K562 (cell line): ENCODE results near the gene PCDH1. TPM values are rescaled to one million over a fixed set of nuclear protein-coding genes. Genes with fewer than 3 reads are reported as not detected.

ENCODE experiments used
- ATAC-seq: fragments of 200-7000 bp; cut with Tn5 transposase; 3 replicates; pipeline ENCODE4 v1.9.1; 2020; ENCODE audit warnings: moderate library complexity
- BruUV-seq: library from RNA; stranded (reverse); fragments of 400-500 nt; replicated peaks from 2 replicates; lab custom pipeline; 2021; lab: Mats Ljungman, UMichigan
- CTCF ChIA-PET: fragments of 300-600 bp; formaldehyde crosslinking; extraction: SDS; loops from one replicate; lab custom pipeline; 2021; ENCODE audit warnings: low intra/inter-chr PET ratio; lab: Yijun Ruan, JAX
- POLR2A ChIA-PET: fragments of 300-600, 350-650 bp; sonication (Branson Sonifier 250); formaldehyde crosslinking; extraction: SDS; loops from one replicate; lab custom pipeline; 2021; ENCODE audit warnings: antibody characterized with exemption, inconsistent platforms; lab: Yijun Ruan, JAX
- DNase-seq, 4 experiments: peaks; one replicate each; pipeline versions ENCODE4 v3.0.0 to v3.0.0-alpha.2; 2011 to 2018; ENCODE audit warnings: low spot score in 3 of 4, mixed read lengths in 3 of 4; ENCODE audit errors: extremely low read depth in 1 of 4
- FAIRE-seq: peaks from 2 replicates; lab custom pipeline; 2011; peaks lifted over from hg19 to GRCh38; lab: Jason Lieb, UNC
- H2AFZ ChIP-seq: 2 replicates; pipeline ENCODE4 v1.6.0; 2011; ENCODE audit warnings: low read depth, low read length, control low read depth, inconsistent platforms
- H3K27ac ChIP-seq: fragments of 200-600 bp; 3 replicates; pipeline ENCODE4 v1.8.0; 2011; ENCODE audit warnings: low read depth, mild to moderate bottlenecking, control low read depth, inconsistent platforms, low read length, moderate library complexity, mixed read lengths; ENCODE audit errors: extremely low read depth
- H3K27me3 ChIP-seq, 2 experiments: fragments of 300-600 bp in 1 of 2; 2 replicates in 1 of 2; 3 replicates in 1 of 2; pipeline versions ENCODE4 v1.6.0 to v1.8.0; 2011; ENCODE audit warnings: inconsistent platforms in 2 of 2, low read length in 2 of 2, mild to moderate bottlenecking in 1 of 2, mixed read lengths in 1 of 2, moderate library complexity in 1 of 2; ENCODE audit not compliant: control insufficient read depth in 2 of 2, insufficient read depth in 2 of 2
- H3K36me3 ChIP-seq: fragments of 300-600 bp; 3 replicates; pipeline ENCODE4 v1.8.0; 2011; ENCODE audit warnings: mild to moderate bottlenecking, low read length, inconsistent platforms; ENCODE audit not compliant: control insufficient read depth, insufficient read depth
- H3K4me1 ChIP-seq, 2 experiments: fragments of 200-600 bp in 1 of 2; replicated peaks in 1 of 2; 2 replicates in 1 of 2; 3 replicates in 1 of 2; pipeline versions ENCODE4 v1.5.1 to v1.8.0; 2011; ENCODE audit warnings: inconsistent platforms in 2 of 2, low read length in 2 of 2, mild to moderate bottlenecking in 1 of 2, mixed read lengths in 1 of 2, moderate library complexity in 1 of 2; ENCODE audit not compliant: control insufficient read depth in 2 of 2, insufficient read depth in 2 of 2
- H3K4me2 ChIP-seq: 2 replicates; pipeline ENCODE4 v1.6.1; 2011; ENCODE audit warnings: low read length, control low read depth, inconsistent platforms, mixed read lengths; ENCODE audit not compliant: insufficient read depth
- H3K4me3 ChIP-seq: fragments of 200-600 bp; sonication (generic), shearing (Covaris generic); 2 replicates; pipeline ENCODE4 v1.5.1; 2016; ENCODE audit warnings: control low read depth, inconsistent platforms
- H3K79me2 ChIP-seq: fragments of 200-600 bp; 3 replicates; pipeline ENCODE4 v1.8.0; 2011; ENCODE audit warnings: low read length, inconsistent platforms; ENCODE audit not compliant: control insufficient read depth, insufficient read depth
- H3K9ac ChIP-seq, 2 experiments: 2 replicates each; pipeline versions ENCODE4 v1.6.0 to v1.6.1; 2011; ENCODE audit warnings: low read depth in 2 of 2, low read length in 2 of 2, control low read depth in 1 of 2, inconsistent platforms in 1 of 2, mild to moderate bottlenecking in 1 of 2, mixed read lengths in 1 of 2; ENCODE audit not compliant: insufficient read depth in 1 of 2
- H3K9me1 ChIP-seq: one replicate; pipeline ENCODE4 v1.6.0; 2011; ENCODE audit warnings: inconsistent platforms, mild to moderate bottlenecking, low read length, moderate library complexity; ENCODE audit not compliant: control insufficient read depth, insufficient read depth
- H3K9me3 ChIP-seq: replicated peaks from 2 replicates; pipeline ENCODE4 v1.5.1; 2011; ENCODE audit warnings: low read depth, low read length, inconsistent platforms; ENCODE audit not compliant: control insufficient read depth, insufficient read depth
- H4K20me1 ChIP-seq: replicated peaks from 2 replicates; pipeline ENCODE4 v1.6.1; 2011; ENCODE audit warnings: low read length, inconsistent platforms, mixed read lengths; ENCODE audit not compliant: control insufficient read depth, insufficient read depth
- ARID1B ChIP-seq: fragments of 450-650 bp; IDR thresholded peaks from 2 replicates; pipeline ENCODE4 v1.6.1; 2016; ENCODE audit warnings: antibody characterized with exemption, mild to moderate bottlenecking, inconsistent platforms
- C11orf30 ChIP-seq: fragments of 450-650 bp; IDR thresholded peaks from 2 replicates; pipeline ENCODE4 v1.6.1; 2016; ENCODE audit warnings: low read depth, mild to moderate bottlenecking
- CBFA2T2 ChIP-seq: fragments of 450-650 bp; conservative IDR thresholded peaks from 2 replicates; pipeline ENCODE4 v1.6.1; 2017; ENCODE audit warnings: mild to moderate bottlenecking
- CBFA2T3 ChIP-seq: fragments of 450-650 bp; IDR thresholded peaks from 2 replicates; pipeline ENCODE4 v1.6.1; 2017
- EP300 ChIP-seq: IDR thresholded peaks from 2 replicates; pipeline ENCODE4 v1.6.1; 2012; ENCODE audit warnings: low read length, improper control_type of control experiment
- IRF2 ChIP-seq: sonication (generic); formaldehyde crosslinking; IDR thresholded peaks from 2 replicates; pipeline ENCODE4 v1.8.1; 2022; ENCODE audit warnings: mild to moderate bottlenecking, missing genetic modification reagents
- MAFF ChIP-seq: IDR thresholded peaks from 2 replicates; pipeline ENCODE4 v1.6.1; 2012; ENCODE audit warnings: low read length, improper control_type of control experiment
- MAFK ChIP-seq: IDR thresholded peaks from 2 replicates; pipeline ENCODE4 v1.6.1; 2011; ENCODE audit warnings: low read length, improper control_type of control experiment
- MCM5 ChIP-seq: fragments of 450-650 bp; IDR thresholded peaks from 2 replicates; pipeline ENCODE4 v1.6.1; 2016; ENCODE audit warnings: low read depth
- MTA2 ChIP-seq: fragments of 450-650 bp; IDR thresholded peaks from 2 replicates; pipeline ENCODE4 v1.6.1; 2016; ENCODE audit warnings: low read depth
- NFE2 ChIP-seq: IDR thresholded peaks from 2 replicates; pipeline ENCODE4 v1.6.1; 2014; ENCODE audit warnings: antibody characterized with exemption, low read depth
- RNF2 ChIP-seq: sonication (generic); IDR thresholded peaks from 2 replicates; pipeline ENCODE4 v1.6.1; 2016
- SMARCA4 ChIP-seq: fragments of 450-650 bp; IDR thresholded peaks from 2 replicates; pipeline ENCODE4 v1.6.1; 2016
- TAL1 ChIP-seq: fragments of 450-650 bp; IDR thresholded peaks from 2 replicates; pipeline ENCODE4 v1.6.1; 2016; ENCODE audit warnings: mild to moderate bottlenecking
- TBL1XR1 ChIP-seq, 2 experiments: IDR thresholded peaks; 2 replicates each; pipeline ENCODE4 v1.6.1; 2012; ENCODE audit warnings: improper control_type of control experiment in 2 of 2, low read length in 2 of 2, mild to moderate bottlenecking in 1 of 2
- TCF3 ChIP-seq: sonication (generic); formaldehyde crosslinking; IDR thresholded peaks from 2 replicates; pipeline ENCODE4 v1.4.0; 2020; ENCODE audit warnings: mild to moderate bottlenecking, missing genetic modification reagents
- TEAD4 ChIP-seq, 2 experiments: sonication (generic) in 1 of 2; formaldehyde crosslinking in 1 of 2; IDR thresholded peaks; 2 replicates each; pipeline versions ENCODE4 v1.6.1 to v1.8.0; 2012 to 2022; ENCODE audit warnings: borderline replicate concordance in 1 of 2, inconsistent platforms in 1 of 2, low read length in 1 of 2, mild to moderate bottlenecking in 1 of 2, missing genetic modification reagents in 1 of 2
- ZC3H4 ChIP-seq: sonication (generic); formaldehyde crosslinking; IDR thresholded peaks from 2 replicates; pipeline ENCODE4 v1.9.0; 2021; ENCODE audit warnings: missing genetic modification reagents, borderline replicate concordance
- ZNF175 ChIP-seq: fragments of 200-800 bp; sonication (Bioruptor generic); IDR thresholded peaks from 2 replicates; pipeline ENCODE4 v1.6.1; 2016; ENCODE audit warnings: low read depth, mild to moderate bottlenecking, missing genetic modification characterization, missing compliant biosample characterization
- WGBS: fragments of 100-300 bp; shearing (Covaris generic); methylation state at CpG from one replicate; pipeline ENCODE4 v1.1.6; 2016; ENCODE audit warnings: low coverage, mixed read lengths; ENCODE audit not compliant: insufficient coverage; ENCODE audit errors: missing lambda C conversion rate; 5-methylcytosine and 5-hydroxymethylcytosine counted together
- in situ Hi-C: fragments of 300-500 bp; cut with MboI; formaldehyde crosslinking; loops from 4 replicates; pipeline ENCODE4 v1.15.0; 2018; ENCODE audit warnings: inconsistent platforms, mixed read lengths
- intact Hi-C: fragments of 100-400 bp; cut with micrococcal nuclease; formaldehyde crosslinking; loops from 2 replicates; pipeline ENCODE4 v1.14.2; 2022
- polyA plus RNA-seq, 8 experiments: library from polyadenylated mRNA; depleted of rRNA in 4 of 8; stranded (reverse) in 5 of 8; unstranded in 3 of 8; fragments of >200 nt; fragmentation: Nextera tagmentation in 2 of 8; fragmentation: Illumina TruSeq in 1 of 8; extraction: Ambion mirVana in 2 of 8; extraction: Trizol in 1 of 8; gene quantifications; 2 replicates each; pipeline versions ENCODE4 v1.2.1 to v1.2.3, GENCODE V29; 2011 to 2014; ENCODE audit warnings: inconsistent platforms in 1 of 8, missing spikeins in 1 of 8
- total RNA-seq, 7 experiments: library from RNA; depleted of rRNA in 6 of 7; stranded (reverse); fragments of >200 nt in 6 of 7; fragmentation: Illumina TruSeq in 2 of 7; extraction: Trizol in 2 of 7; gene quantifications; 2 replicates each; pipeline versions ENCODE4 v1.2.1 to v1.2.3, GENCODE V29; 2011 to 2021; ENCODE audit warnings: low replicate concordance in 1 of 7
- TF ChIP-seq, protein P1 (sequence below): fragments of 450-650 bp; IDR thresholded peaks from 2 replicates; pipeline ENCODE4 v1.7.1; 2018; ENCODE audit warnings: mild to moderate bottlenecking, low read depth; ENCODE audit not compliant: partially characterized antibody
- TF ChIP-seq, protein P2 (sequence below): fragments of 450-650 bp; IDR thresholded peaks from 2 replicates; pipeline ENCODE4 v1.6.1; 2016; ENCODE audit warnings: borderline replicate concordance

PCDH1 gene
- total and polyA plus RNA-seq, 9 of the 15 experiments (the other 6 are each of a cell fraction or from before 2014, with no cell fraction given): 0.11 to 3.6 (median 1.9) TPM; not detected in 1

DNA sequence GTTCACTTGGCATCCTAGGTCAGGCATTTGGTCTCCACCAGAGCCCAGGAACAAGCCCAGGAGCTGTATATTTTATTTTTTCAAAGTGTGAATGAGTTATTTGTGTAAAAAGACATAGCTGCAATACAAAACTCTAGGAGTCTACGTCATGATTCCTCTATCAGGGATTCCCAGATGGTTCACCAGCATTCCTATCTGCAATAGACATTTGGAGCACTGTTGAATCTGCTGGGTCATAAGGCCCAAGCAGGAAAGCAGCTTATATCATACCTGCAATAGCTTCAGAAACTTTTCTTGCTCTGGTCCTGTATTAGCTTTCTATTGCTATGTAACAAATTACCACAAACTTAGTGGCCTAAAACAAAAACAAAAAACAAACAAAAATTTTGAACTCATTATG, 28.8 kb upstream of the PCDH1 start:
- peak overlapping the region; percentile 25; the same call in 1 of the 2 replicates for H3K4me2 ChIP-seq
- 0% methylated on average over 1 of the region's 1 CpG for WGBS
- no peaks in the 10 kb centered on the region for H3K36me3 ChIP-seq
- H3K9me1 ChIP-seq: no peaks in the 10 kb centered on the region
- peaks cover 12 to 13% of the 10 kb centered on the region in 2 experiments for H3K4me1 ChIP-seq
- H3K27ac ChIP-seq: no peak overlapping the region
- no peak overlapping the region for H2AFZ ChIP-seq
- intact Hi-C loops (no loop called here), in situ Hi-C loops (no loop called here)
- no peaks in the 10 kb centered on the region for H3K27me3 ChIP-seq
- H3K9me3 ChIP-seq: no peaks in the 10 kb centered on the region
- H3K4me3 ChIP-seq: no peak overlapping the region
- ChIA-PET CTCF (no interaction called here), POLR2A (interaction anchor here (0.8 to 1.5 kb wide), 3 partner anchors 10 to 17 kb away, joined by 3 to 5 read pairs (median 5); partner anchors contain the start of gene DELE1)
- DNase-seq (peak in 3 of 4 experiments; percentile 25 to 46 (median 34)), FAIRE-seq (no peak), ATAC-seq (no peak)
- H3K9ac ChIP-seq: no peak overlapping the region
- BruUV-seq: no TSS peak
- no peaks in the 10 kb centered on the region for H3K79me2 ChIP-seq
- H4K20me1 ChIP-seq: no peaks in the 10 kb centered on the region
- TF ChIP-seq TCF3 (peak; percentile 74), TBL1XR1 (IDR thresholded peaks at IDR 0.05; ENCODE audit: low read length in 2 of 2) (peak in 1 of 2 experiments; percentile 19; a peak in 1 of 4 replicates), ARID1B (peak; percentile 80), MAFF (peak; percentile 15; the same call in 1 of the 2 replicates), IRF2 (no peak), SMARCA4 (peak; percentile 34; the same call in 1 of the 2 replicates), MCM5 (no peak), RNF2 (no peak), CBFA2T3 (peak; percentile 74), MTA2 (peak; percentile 51), TAL1 (peak; percentile 76), ZC3H4 (no peak), NFE2 (0 out of 2 replicates have a peak, but pooled peaks have one; percentile 29), MAFK (peak; percentile 15; the same call in 1 of the 2 replicates), TEAD4 (IDR thresholded peaks at IDR 0.05; ENCODE audit: low read length) (0 out of 2 replicates have a peak, but pooled peaks have one; percentile 41), TEAD4 (CRISPR knock-in tag; IDR thresholded peaks at IDR 0.05; ENCODE audit: borderline replicate concordance) (no peak), CBFA2T2 (peak; percentile 49; the same call in 1 of the 2 replicates), C11orf30 (peak; percentile 31; the same call in 1 of the 2 replicates), EP300 (peak; percentile 60), ZNF175 (CRISPR knock-in tag) (no peak)
- TF ChIP-seq, protein P1, sequence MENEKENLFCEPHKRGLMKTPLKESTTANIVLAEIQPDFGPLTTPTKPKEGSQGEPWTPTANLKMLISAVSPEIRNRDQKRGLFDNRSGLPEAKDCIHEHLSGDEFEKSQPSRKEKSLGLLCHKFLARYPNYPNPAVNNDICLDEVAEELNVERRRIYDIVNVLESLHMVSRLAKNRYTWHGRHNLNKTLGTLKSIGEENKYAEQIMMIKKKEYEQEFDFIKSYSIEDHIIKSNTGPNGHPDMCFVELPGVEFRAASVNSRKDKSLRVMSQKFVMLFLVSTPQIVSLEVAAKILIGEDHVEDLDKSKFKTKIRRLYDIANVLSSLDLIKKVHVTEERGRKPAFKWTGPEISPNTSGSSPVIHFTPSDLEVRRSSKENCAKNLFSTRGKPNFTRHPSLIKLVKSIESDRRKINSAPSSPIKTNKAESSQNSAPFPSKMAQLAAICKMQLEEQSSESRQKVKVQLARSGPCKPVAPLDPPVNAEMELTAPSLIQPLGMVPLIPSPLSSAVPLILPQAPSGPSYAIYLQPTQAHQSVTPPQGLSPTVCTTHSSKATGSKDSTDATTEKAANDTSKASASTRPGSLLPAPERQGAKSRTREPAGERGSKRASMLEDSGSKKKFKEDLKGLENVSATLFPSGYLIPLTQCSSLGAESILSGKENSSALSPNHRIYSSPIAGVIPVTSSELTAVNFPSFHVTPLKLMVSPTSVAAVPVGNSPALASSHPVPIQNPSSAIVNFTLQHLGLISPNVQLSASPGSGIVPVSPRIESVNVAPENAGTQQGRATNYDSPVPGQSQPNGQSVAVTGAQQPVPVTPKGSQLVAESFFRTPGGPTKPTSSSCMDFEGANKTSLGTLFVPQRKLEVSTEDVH: no peak
- TF ChIP-seq, protein P2, sequence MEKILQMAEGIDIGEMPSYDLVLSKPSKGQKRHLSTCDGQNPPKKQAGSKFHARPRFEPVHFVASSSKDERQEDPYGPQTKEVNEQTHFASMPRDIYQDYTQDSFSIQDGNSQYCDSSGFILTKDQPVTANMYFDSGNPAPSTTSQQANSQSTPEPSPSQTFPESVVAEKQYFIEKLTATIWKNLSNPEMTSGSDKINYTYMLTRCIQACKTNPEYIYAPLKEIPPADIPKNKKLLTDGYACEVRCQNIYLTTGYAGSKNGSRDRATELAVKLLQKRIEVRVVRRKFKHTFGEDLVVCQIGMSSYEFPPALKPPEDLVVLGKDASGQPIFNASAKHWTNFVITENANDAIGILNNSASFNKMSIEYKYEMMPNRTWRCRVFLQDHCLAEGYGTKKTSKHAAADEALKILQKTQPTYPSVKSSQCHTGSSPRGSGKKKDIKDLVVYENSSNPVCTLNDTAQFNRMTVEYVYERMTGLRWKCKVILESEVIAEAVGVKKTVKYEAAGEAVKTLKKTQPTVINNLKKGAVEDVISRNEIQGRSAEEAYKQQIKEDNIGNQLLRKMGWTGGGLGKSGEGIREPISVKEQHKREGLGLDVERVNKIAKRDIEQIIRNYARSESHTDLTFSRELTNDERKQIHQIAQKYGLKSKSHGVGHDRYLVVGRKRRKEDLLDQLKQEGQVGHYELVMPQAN: no peak
